ENCODE data around the gene PACRGL. TPM values are rescaled to one million over a fixed set of nuclear protein-coding genes. Genes with fewer than 3 reads are reported as not detected.

The PACRGL gene
- total and polyA plus RNA-seq, 10 of the 15 experiments (the other 5 are each of a cell fraction or from before 2014, with no cell fraction given), result 1.7 to 17.2 (median 7.3) TPM

GRCh38 chr4:20675786-20676185 is 24.5 kb upstream of the PACRGL start:
- BruUV-seq (replicated peaks), result no TSS peak
- ChIA-PET CTCF (interaction anchor here (3.1 kb wide), 1 partner anchor 9 kb away, joined by 13 read pairs; no protein-coding TSS in a partner anchor), SMC1A (ENCODE audit: uncharacterized antibody, unreplicated experiment) (interaction anchor here (1.1 kb wide), 1 partner anchor 10 kb away, joined by 3 read pairs; no protein-coding TSS in a partner anchor)
- TF ChIP-seq POLR2A (IDR thresholded peaks at IDR 0.05; ENCODE audit: low read depth, low read length) (no peak), SMAD5 (IDR thresholded peaks at IDR 0.05; ENCODE audit: low read depth) (no peak), IRF5 (IDR thresholded peaks at IDR 0.05; ENCODE audit: borderline replicate concordance) (no peak), ZBTB4 (CRISPR knock-in tag; IDR thresholded peaks at IDR 0.05) (no peak), YY1 (IDR thresholded peaks at IDR 0.05; ENCODE audit: low read depth, low read length) (no peak), PAX8 (IDR thresholded peaks at IDR 0.05) (no peak), RELA (IDR thresholded peaks at IDR 0.05; ENCODE audit: borderline replicate concordance, partially characterized antibody) (no peak), ZNF207 (IDR thresholded peaks at IDR 0.05; ENCODE audit: borderline replicate concordance) (no peak), SIN3A (IDR thresholded peaks at IDR 0.05; ENCODE audit: low read depth, low read length) (no peak), SPI1 (IDR thresholded peaks at IDR 0.05; ENCODE audit: borderline replicate concordance, insufficient read depth, low read depth, low read length) (no peak), ZNF687 (IDR thresholded peaks at IDR 0.05) (no peak), MXI1 (IDR thresholded peaks at IDR 0.05; ENCODE audit: low read depth, low read length) (no peak), ZZZ3 (IDR thresholded peaks at IDR 0.05; ENCODE audit: control insufficient read depth, insufficient read length, low read depth) (no peak), TCF3 (IDR thresholded peaks at IDR 0.05; ENCODE audit: borderline replicate concordance, insufficient read depth, low read depth, low read length) (no peak)

More at GRCh38 chr4:20675786-20676185, 24.5 kb upstream of the PACRGL start:
- no peak overlapping the region for H2AFZ ChIP-seq (ENCODE audit: control insufficient read depth, low read depth, low read length)
- no peak overlapping the region for H3K9ac ChIP-seq (ENCODE audit: control insufficient read depth, insufficient read depth, low read length)
- H3K36me3 ChIP-seq (ENCODE audit: control insufficient read depth in 2 of 2, insufficient read depth in 2 of 2, low read length in 1 of 2), result no peaks in the 10 kb centered on the region
- no peaks in the 10 kb centered on the region for H3K4me1 ChIP-seq (ENCODE audit: control insufficient read depth, insufficient read depth, low read length)
- in situ Hi-C loops (cut with MboI) (loop anchor here (25.0 kb wide), 1 partner anchor 1438 kb away; no protein-coding TSS in a partner anchor), intact Hi-C loops (cut with micrococcal nuclease; ENCODE audit: unreplicated experiment) (no loop called here)
- FAIRE-seq (no peak), ATAC-seq (no peak), DNase-seq (ENCODE audit: low read depth, low spot score) (no peak)
- H4K20me1 ChIP-seq (ENCODE audit: control insufficient read depth, insufficient read depth), result no peaks in the 10 kb centered on the region
- H3K9me3 ChIP-seq (replicated peaks; ENCODE audit: control insufficient read depth, insufficient read depth, low read length), result no peaks in the 10 kb centered on the region
- H3K27ac ChIP-seq (ENCODE audit: control insufficient read depth, insufficient read depth), result no peak overlapping the region
- RAD21 ChIA-PET (ENCODE audit: unreplicated experiment), result no interaction called here
- no peak overlapping the region for H3K4me3 ChIP-seq
- no peaks in the 10 kb centered on the region for H3K27me3 ChIP-seq (replicated peaks in 1 of 2; ENCODE audit: control insufficient read depth in 2 of 2, insufficient read depth in 2 of 2, low read length in 1 of 2)
- H3K79me2 ChIP-seq (ENCODE audit: control insufficient read depth, insufficient read depth, low read length), result no peaks in the 10 kb centered on the region
- POLR2A ChIA-PET, result no interaction called here
- no peak overlapping the region for H3K4me2 ChIP-seq (ENCODE audit: control insufficient read depth, insufficient read depth)
